Ovary (tissue), 9 donors: ENCODE measurements around the gene PER2. TPM values are rescaled to one million over a fixed set of nuclear protein-coding genes. Genes with fewer than 3 reads are reported as not detected.
A peak's percentile ranks its signal among the peaks of the same experiment; 100 is the strongest.

Experiments used
- DNase-seq, 5 donors: peaks; one replicate each; pipeline ENCODE4 v3.0.0-alpha.2; 2019 to 2020
- H3K27ac ChIP-seq, 2 donors: fragments of 200-600 bp; one replicate each; pipeline versions ENCODE4 v1.5.1 to v1.8.0; 2019 to 2022
- H3K27me3 ChIP-seq: fragments of 200-600 bp; one replicate; pipeline ENCODE4 v1.8.0; 2022
- H3K36me3 ChIP-seq: fragments of 200-600 bp; sonication (generic); one replicate; pipeline ENCODE4 v1.5.1; 2019
- H3K4me1 ChIP-seq: one replicate; pipeline ENCODE4 v1.8.1; 2013; ENCODE audit warnings: mild to moderate bottlenecking, moderate library complexity; ENCODE audit not compliant: insufficient read depth
- H3K4me3 ChIP-seq: fragments of 200-600 bp; sonication (generic); one replicate; pipeline ENCODE4 v1.5.1; 2017
- H3K9me3 ChIP-seq, 2 donors: fragments of 200-600 bp in 1 of 2; sonication (generic) in 1 of 2; one replicate each; pipeline versions ENCODE4 v1.5.1 to v1.8.1; 2013 to 2019; ENCODE audit warnings: mild to moderate bottlenecking in 1 of 2, moderate library complexity in 1 of 2
- EP300 ChIP-seq: sonication (generic); formaldehyde crosslinking; IDR thresholded peaks from one replicate; pipeline ENCODE4 v1.6.1; 2017; ENCODE audit warnings: antibody characterized with exemption
- POLR2A ChIP-seq: fragments of 450-650 bp; IDR thresholded peaks from one replicate; pipeline ENCODE4 v1.6.1; 2017; ENCODE audit warnings: antibody characterized with exemption, mild to moderate bottlenecking, moderate library complexity
- WGBS, 3 donors: extraction: QIAGEN DNeasy Blood & Tissue Kit in 1 of 3; methylation state at CpG; one replicate each; pipeline versions ENCODE4 v1.1.5 to v1.1.7; 2013 to 2017; 5-methylcytosine and 5-hydroxymethylcytosine counted together
- intact Hi-C, 4 donors: fragments of 100-400 bp; cut with DNase I; formaldehyde crosslinking; loops; one replicate each; pipeline versions ENCODE4 v1.11.0 to v1.15.1; 2022 to 2023
- polyA plus RNA-seq, 2 donors: library from polyadenylated mRNA; stranded (reverse); fragments of 200-250 nt in 1 of 2; fragments of 350-450 nt in 1 of 2; fragmentation: Illumina TruSeq in 1 of 2; extraction: RNeasy Lipid Tissue Mini Kit (QIAGEN cat#74804) in 1 of 2; gene quantifications; one replicate each; pipeline ENCODE4 v1.2.3, GENCODE V29; 2013 to 2014
- total RNA-seq, 7 donors: library from RNA; depleted of rRNA in 2 of 7; stranded (reverse); fragments of >200 nt in 2 of 7; fragmentation: NEBNext Ultra II Directional in 3 of 7; extraction: Animal tissue kit (Norgen Biotek cat#: 25700) in 3 of 7; gene quantifications; one replicate each; pipeline versions ENCODE4 v1.1.0 to v1.2.4, GENCODE V29; 2016 to 2023
- TF ChIP-seq, protein P1 (sequence below), 3 donors: fragments of 450-650 bp in 2 of 3; fragments of 200-600 bp in 1 of 3; IDR thresholded peaks; one replicate each; pipeline versions ENCODE4 v1.5.1 to v1.8.0; 2016 to 2022; ENCODE audit warnings: antibody characterized with exemption in 3 of 3, mild to moderate bottlenecking in 1 of 3
- donor health status: DM: no; HTN: no; CAD: no; lungs with moderate emphysema.
- donor health status: DM: no; HTN: no; CAD: no.
- donor health status: Bipolar disorder and iron deficiency.
- donor health status: DM: yes; HTN: yes; CAD: no.
- donor health status: DM: no; HTN: no; CAD: no.
- donor health status: DM: yes; HTN: yes; CAD: no.

PER2 gene
- total and polyA plus RNA-seq, 9 donors = 8.1 to 34.5 (median 22.4) TPM

DNA sequence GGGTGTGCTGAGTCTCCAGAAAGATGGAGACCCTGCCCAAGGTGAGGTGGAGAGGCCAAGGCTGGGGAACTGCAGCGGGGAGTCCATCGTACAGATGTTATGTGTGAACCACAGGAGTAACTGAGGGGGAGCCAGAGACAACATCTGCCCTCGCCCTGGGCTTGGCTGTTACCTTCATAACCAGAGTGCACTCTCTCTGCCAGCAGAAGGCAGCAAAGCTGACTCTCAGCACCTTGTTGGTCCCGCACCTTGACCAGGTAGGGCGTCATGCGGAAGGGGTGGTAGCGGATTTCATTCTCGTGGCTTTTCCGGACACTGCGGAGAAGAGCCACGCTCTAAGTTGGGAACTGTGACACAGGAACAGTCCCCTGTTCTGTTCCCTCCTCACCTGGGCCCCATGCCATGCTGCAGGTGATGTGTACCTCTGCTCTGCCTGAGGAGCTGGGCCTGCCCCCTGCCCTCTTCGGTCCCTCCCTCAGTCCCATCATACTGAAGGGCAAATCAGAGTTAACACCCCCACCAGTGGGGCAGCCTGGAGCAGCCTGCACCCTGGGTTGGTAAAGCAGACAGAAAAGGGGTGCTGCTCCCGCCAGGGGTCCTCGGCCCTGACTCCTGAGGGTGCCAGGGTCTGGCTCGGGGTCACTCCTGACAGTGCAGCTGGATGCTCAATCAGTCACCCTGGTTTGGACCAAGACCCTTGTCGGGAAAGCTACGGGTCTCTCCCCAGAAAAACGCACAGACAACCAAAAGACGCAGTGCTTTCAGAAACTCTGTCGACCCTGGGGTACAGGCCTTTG is 20.3 kb downstream of the PER2 start:
- Histone ChIP-seq H3K4me1 (peaks cover 3% of the 10 kb centered on the region), H3K27me3 (no peaks in the 10 kb centered on the region), H3K27ac (no peak overlapping the region), H3K36me3 (no peaks in the 10 kb centered on the region), H3K4me3 (no peak overlapping the region), H3K9me3 (no peaks in the 10 kb centered on the region)
- TF ChIP-seq POLR2A (no peak), EP300 (no peak)
- TF ChIP-seq, protein P1, sequence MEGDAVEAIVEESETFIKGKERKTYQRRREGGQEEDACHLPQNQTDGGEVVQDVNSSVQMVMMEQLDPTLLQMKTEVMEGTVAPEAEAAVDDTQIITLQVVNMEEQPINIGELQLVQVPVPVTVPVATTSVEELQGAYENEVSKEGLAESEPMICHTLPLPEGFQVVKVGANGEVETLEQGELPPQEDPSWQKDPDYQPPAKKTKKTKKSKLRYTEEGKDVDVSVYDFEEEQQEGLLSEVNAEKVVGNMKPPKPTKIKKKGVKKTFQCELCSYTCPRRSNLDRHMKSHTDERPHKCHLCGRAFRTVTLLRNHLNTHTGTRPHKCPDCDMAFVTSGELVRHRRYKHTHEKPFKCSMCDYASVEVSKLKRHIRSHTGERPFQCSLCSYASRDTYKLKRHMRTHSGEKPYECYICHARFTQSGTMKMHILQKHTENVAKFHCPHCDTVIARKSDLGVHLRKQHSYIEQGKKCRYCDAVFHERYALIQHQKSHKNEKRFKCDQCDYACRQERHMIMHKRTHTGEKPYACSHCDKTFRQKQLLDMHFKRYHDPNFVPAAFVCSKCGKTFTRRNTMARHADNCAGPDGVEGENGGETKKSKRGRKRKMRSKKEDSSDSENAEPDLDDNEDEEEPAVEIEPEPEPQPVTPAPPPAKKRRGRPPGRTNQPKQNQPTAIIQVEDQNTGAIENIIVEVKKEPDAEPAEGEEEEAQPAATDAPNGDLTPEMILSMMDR (IDR thresholded peaks at IDR 0.05) = no peak
- WGBS, 3 donors = 87 to 88% (median 88%) methylated on average over 20 of the region's 20 CpGs
- intact Hi-C loops = loop anchor here in 1 of 4 donors (10.0 kb wide), 1 partner anchor 343 kb away; no protein-coding TSS in a partner anchor
- DNase-seq = no peak

DNA sequence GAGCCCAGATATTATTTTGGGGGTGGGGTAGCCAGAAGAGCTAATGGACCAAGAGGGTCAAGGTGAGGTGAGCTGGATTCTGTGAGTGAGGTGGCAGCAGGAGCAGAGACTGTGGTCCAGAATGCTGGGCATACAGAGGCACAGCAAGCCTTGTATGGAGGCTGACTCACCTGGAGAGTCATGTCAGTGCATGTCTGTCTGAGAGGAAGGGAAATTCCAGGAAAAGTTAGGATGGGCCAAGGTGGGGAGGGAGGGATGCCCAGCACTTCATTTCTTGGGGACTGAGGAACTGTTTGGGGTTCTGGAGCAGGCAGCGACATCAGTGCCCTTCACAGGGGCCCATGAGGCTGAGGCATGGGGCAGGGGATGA is 21.1 kb downstream of the PER2 start:
- H3K36me3 ChIP-seq = no peaks in the 10 kb centered on the region
- H3K4me1 ChIP-seq = peaks cover 3% of the 10 kb centered on the region
- WGBS, 3 donors = 93 to 100% (median 97%) methylated on average over 1 of the region's 1 CpG
- H3K27ac ChIP-seq = no peak overlapping the region
- no peak for DNase-seq
- no peaks in the 10 kb centered on the region for H3K27me3 ChIP-seq
- H3K9me3 ChIP-seq = no peaks in the 10 kb centered on the region
- H3K4me3 ChIP-seq = no peak overlapping the region
- intact Hi-C loops = loop anchor here in 1 of 4 donors (10.0 kb wide), 1 partner anchor 343 kb away; no protein-coding TSS in a partner anchor
- TF ChIP-seq EP300 (no peak), POLR2A (no peak)
- TF ChIP-seq, protein P1 (IDR thresholded peaks at IDR 0.05) = no peak

DNA sequence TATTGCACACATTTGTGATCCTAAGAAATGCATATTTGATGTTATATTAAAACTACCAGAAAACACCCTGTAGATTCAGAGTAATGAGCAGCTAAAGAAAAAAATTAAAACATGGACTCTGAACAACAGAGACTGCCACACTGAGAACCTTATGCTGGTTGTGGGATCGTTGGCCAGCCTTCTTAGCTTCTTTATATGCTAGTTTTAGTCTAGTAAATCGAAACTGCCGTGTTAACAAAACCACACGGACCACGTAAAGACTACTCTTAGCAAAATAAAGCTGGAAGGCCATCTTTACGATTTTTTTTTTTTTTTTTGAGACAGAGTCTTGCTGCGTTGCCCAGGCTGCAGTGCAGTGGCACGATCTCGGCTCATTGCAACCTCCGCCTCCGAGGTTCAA is 22.8 kb downstream of the PER2 start:
- Histone ChIP-seq H3K4me1 (peaks cover 3% of the 10 kb centered on the region), H3K27me3 (no peaks in the 10 kb centered on the region), H3K9me3 (no peaks in the 10 kb centered on the region), H3K27ac (no peak overlapping the region), H3K36me3 (no peaks in the 10 kb centered on the region), H3K4me3 (no peak overlapping the region)
- 90 to 94% (median 93%) methylated on average over 11 of the region's 11 CpGs for WGBS, 3 donors
- DNase-seq = no peak
- intact Hi-C loops = loop anchor here in 1 of 4 donors (10.0 kb wide), 1 partner anchor 341 kb away; no protein-coding TSS in a partner anchor
- no peak for TF ChIP-seq EP300
- TF ChIP-seq, protein P1 (IDR thresholded peaks at IDR 0.05) = no peak
- no peak for TF ChIP-seq POLR2A

- intact Hi-C loops = loop anchor here in 3 of 4 donors (5.0 to 10.0 kb wide), 2 partner anchors 339 to 407 kb away; partner anchors contain the start of gene RAMP1 (in 2 of the 3)
- H3K27me3 ChIP-seq = no peaks in the 10 kb centered on the region
- peaks cover 3% of the 10 kb centered on the region for H3K4me1 ChIP-seq
- H3K4me3 ChIP-seq = no peak overlapping the region
- peak overlapping the region; percentile 17 to 30 for H3K27ac ChIP-seq
- H3K9me3 ChIP-seq = no peaks in the 10 kb centered on the region
- no peak for DNase-seq
- no peaks in the 10 kb centered on the region for H3K36me3 ChIP-seq
- 72 to 79% (median 78%) methylated on average over 4 of the region's 4 CpGs for WGBS, 3 donors
- TF ChIP-seq, protein P1 (IDR thresholded peaks at IDR 0.05) = no peak
- no peak for TF ChIP-seq POLR2A
- no peak for TF ChIP-seq EP300
Observed at GRCh38 chr2:238264072-238264460, 24.3 kb downstream of the PER2 start.
